HepG2 (cell line): ENCODE measurements around the gene DPH2. TPM values are rescaled to one million over a fixed set of nuclear protein-coding genes. Genes with fewer than 3 reads are reported as not detected.

Source experiments
- CC2D1A ChIP-seq: sonication (generic); formaldehyde crosslinking; IDR thresholded peaks from 2 replicates; pipeline ENCODE4 v1.8.1; 2023; ENCODE audit warnings: mild to moderate bottlenecking, missing genetic modification reagents
- FLYWCH1 ChIP-seq: sonication (generic); formaldehyde crosslinking; IDR thresholded peaks from 2 replicates; pipeline ENCODE4 v1.8.1; 2023; ENCODE audit warnings: mild to moderate bottlenecking, missing genetic modification reagents
- FOXM1 ChIP-seq: sonication (generic); formaldehyde crosslinking; IDR thresholded peaks from 2 replicates; pipeline ENCODE4 v1.5.0; 2020; ENCODE audit warnings: missing genetic modification reagents
- HDAC6 ChIP-seq: fragments of 200-600 bp; sonication (generic); IDR thresholded peaks from 2 replicates; pipeline ENCODE4 v1.7.0; 2017; ENCODE audit warnings: mild to moderate bottlenecking, antibody characterized with exemption, low read length, low read depth
- HIC2 ChIP-seq: sonication (generic); formaldehyde crosslinking; IDR thresholded peaks from 2 replicates; pipeline ENCODE4 v1.9.0; 2022; ENCODE audit warnings: low read depth, missing genetic modification reagents
- HMGA1 ChIP-seq: sonication (generic); formaldehyde crosslinking; conservative IDR thresholded peaks from 2 replicates; pipeline ENCODE4 v1.4.0; 2020; ENCODE audit warnings: missing genetic modification reagents
- KLF11 ChIP-seq: IDR thresholded peaks from 2 replicates; pipeline ENCODE4 v1.6.1; 2016; ENCODE audit warnings: missing compliant biosample characterization
- MAFG ChIP-seq: sonication (generic); formaldehyde crosslinking; IDR thresholded peaks from 2 replicates; pipeline ENCODE4 v1.5.1; 2020; ENCODE audit warnings: mild to moderate bottlenecking, missing genetic modification reagents
- MED1 ChIP-seq: sonication (generic); formaldehyde crosslinking; IDR thresholded peaks from 2 replicates; pipeline ENCODE4 v1.4.0; 2020; ENCODE audit warnings: missing genetic modification reagents
- NCOA2 ChIP-seq: sonication (generic); formaldehyde crosslinking; IDR thresholded peaks from 2 replicates; pipeline ENCODE4 v1.8.0; 2022; ENCODE audit warnings: inconsistent platforms
- PHF20 ChIP-seq: sonication (generic); formaldehyde crosslinking; IDR thresholded peaks from 2 replicates; pipeline ENCODE4 v1.5.0; 2020; ENCODE audit warnings: mild to moderate bottlenecking, missing genetic modification reagents
- RBFOX2 ChIP-seq: fragments of 200-400 bp; formaldehyde crosslinking; IDR thresholded peaks from 2 replicates; pipeline ENCODE4 v1.6.1; 2017; ENCODE audit warnings: low read depth, mild to moderate bottlenecking, low read length
- RXRA ChIP-seq: sonication (generic); formaldehyde crosslinking; IDR thresholded peaks from 2 replicates; pipeline ENCODE4 v1.5.1; 2020; ENCODE audit warnings: missing genetic modification reagents
- TEF ChIP-seq: sonication (generic); formaldehyde crosslinking; IDR thresholded peaks from 2 replicates; pipeline ENCODE4 v1.5.0; 2020; ENCODE audit warnings: missing genetic modification reagents
- THAP7 ChIP-seq: sonication (generic); formaldehyde crosslinking; IDR thresholded peaks from 2 replicates; pipeline ENCODE4 v1.8.1; 2023; ENCODE audit warnings: mild to moderate bottlenecking, missing genetic modification reagents
- TRIM24 ChIP-seq: sonication (generic); formaldehyde crosslinking; IDR thresholded peaks from 2 replicates; pipeline ENCODE4 v1.8.0; 2022; ENCODE audit warnings: mild to moderate bottlenecking, missing genetic modification reagents
- UBTF ChIP-seq: sonication (generic); formaldehyde crosslinking; IDR thresholded peaks from 2 replicates; pipeline ENCODE4 v1.4.0; 2020; ENCODE audit warnings: mild to moderate bottlenecking, missing genetic modification reagents
- ZNF281 ChIP-seq: sonication (generic); formaldehyde crosslinking; IDR thresholded peaks from 2 replicates; pipeline ENCODE4 v1.4.0; 2020; ENCODE audit warnings: missing genetic modification reagents, borderline replicate concordance
- ZNF296 ChIP-seq: sonication (generic); formaldehyde crosslinking; conservative IDR thresholded peaks from 2 replicates; pipeline ENCODE4 v1.5.0; 2020; ENCODE audit warnings: mild to moderate bottlenecking, missing genetic modification reagents
- ZNF562 ChIP-seq: sonication (generic); formaldehyde crosslinking; IDR thresholded peaks from 2 replicates; pipeline ENCODE4 v1.8.0; 2022; ENCODE audit warnings: missing genetic modification reagents, borderline replicate concordance
- ZNF839 ChIP-seq: sonication (generic); formaldehyde crosslinking; IDR thresholded peaks from 2 replicates; pipeline ENCODE4 v1.4.0; 2020; ENCODE audit warnings: missing genetic modification reagents, mild to moderate bottlenecking, borderline replicate concordance
- ZZZ3 ChIP-seq: sonication (generic); formaldehyde crosslinking; IDR thresholded peaks from 2 replicates; pipeline ENCODE4 v1.4.0; 2020; ENCODE audit warnings: missing genetic modification reagents, mild to moderate bottlenecking, borderline replicate concordance
- polyA plus RNA-seq, 8 experiments: library from polyadenylated mRNA; depleted of rRNA in 3 of 8; stranded (reverse) in 7 of 8; unstranded in 1 of 8; fragments of >200 nt; fragmentation: Illumina TruSeq in 4 of 8; extraction: Trizol in 4 of 8; gene quantifications; 2 replicates each; pipeline versions ENCODE4 v1.2.1 to v1.2.3, GENCODE V29; 2011 to 2016; ENCODE audit warnings: low read depth in 4 of 8, missing spikeins in 1 of 8, mixed read lengths in 1 of 8; ENCODE audit not compliant: insufficient read depth in 1 of 8
- total RNA-seq, 5 experiments: library from RNA; depleted of rRNA; stranded (reverse); fragments of >200 nt; fragmentation: Illumina TruSeq; extraction: Trizol; gene quantifications; 2 replicates each; pipeline ENCODE4 v1.2.3, GENCODE V29; 2016; ENCODE audit warnings: low read depth in 1 of 5

DPH2 gene
- total and polyA plus RNA-seq, 2 of the 13 experiments (the other 11 are each of a cell fraction or from before 2014, with no cell fraction given) = 32.2 to 38.3 TPM

GRCh38 chr1:43946236-43947060, 23.4 kb upstream of the DPH2 start, which contains the start of gene IPO13 (continued):
- peak; percentile 6; the same call in 1 of the 2 replicates for TF ChIP-seq ZNF281 (CRISPR knock-in tag)
- peak; percentile 84 for TF ChIP-seq RBFOX2
- TF ChIP-seq THAP7 (CRISPR knock-in tag) = peak; percentile 79; the same call in 1 of the 2 replicates
- peak; percentile 82 for TF ChIP-seq RXRA (CRISPR knock-in tag)
- TF ChIP-seq ZZZ3 (CRISPR knock-in tag) = peak; percentile 74; the same call in 1 of the 2 replicates
- TF ChIP-seq ZNF562 = no peak
- TF ChIP-seq CC2D1A (CRISPR knock-in tag) = no peak; the same call in 1 of the 2 replicates
- TF ChIP-seq KLF11 (CRISPR knock-in tag) = peak; percentile 85
- no peak for TF ChIP-seq FLYWCH1 (CRISPR knock-in tag)
- TF ChIP-seq PHF20 = peak; percentile 81
- no peak for TF ChIP-seq HMGA1
- TF ChIP-seq MAFG = no peak
- peak; percentile 75 for TF ChIP-seq ZNF296 (CRISPR knock-in tag)
- TF ChIP-seq MED1 (CRISPR knock-in tag) = peak; percentile 74
- 0 out of 2 replicates have a peak, but pooled peaks have one; percentile 60 for TF ChIP-seq FOXM1
- peak; percentile 49; the same call in 1 of the 2 replicates for TF ChIP-seq NCOA2 (CRISPR knock-in tag)
- TF ChIP-seq HIC2 = peak; percentile 60
- TF ChIP-seq TRIM24 (CRISPR knock-in tag) = no peak
- TF ChIP-seq TEF (CRISPR knock-in tag) = no peak
- peak; percentile 93 for TF ChIP-seq ZNF839 (CRISPR knock-in tag)
- peak; percentile 94; the same call in 1 of the 2 replicates for TF ChIP-seq HDAC6
- TF ChIP-seq UBTF (CRISPR knock-in tag) = peak; percentile 95
